NCI-H446 (cell line): ENCODE results near the gene ZNF282.

Source experiments
- DNase-seq, 2 experiments: peaks; one replicate each; lab custom pipeline; 2025; lab: John Stamatoyannopoulos, UW

Gene ZNF282

DNA sequence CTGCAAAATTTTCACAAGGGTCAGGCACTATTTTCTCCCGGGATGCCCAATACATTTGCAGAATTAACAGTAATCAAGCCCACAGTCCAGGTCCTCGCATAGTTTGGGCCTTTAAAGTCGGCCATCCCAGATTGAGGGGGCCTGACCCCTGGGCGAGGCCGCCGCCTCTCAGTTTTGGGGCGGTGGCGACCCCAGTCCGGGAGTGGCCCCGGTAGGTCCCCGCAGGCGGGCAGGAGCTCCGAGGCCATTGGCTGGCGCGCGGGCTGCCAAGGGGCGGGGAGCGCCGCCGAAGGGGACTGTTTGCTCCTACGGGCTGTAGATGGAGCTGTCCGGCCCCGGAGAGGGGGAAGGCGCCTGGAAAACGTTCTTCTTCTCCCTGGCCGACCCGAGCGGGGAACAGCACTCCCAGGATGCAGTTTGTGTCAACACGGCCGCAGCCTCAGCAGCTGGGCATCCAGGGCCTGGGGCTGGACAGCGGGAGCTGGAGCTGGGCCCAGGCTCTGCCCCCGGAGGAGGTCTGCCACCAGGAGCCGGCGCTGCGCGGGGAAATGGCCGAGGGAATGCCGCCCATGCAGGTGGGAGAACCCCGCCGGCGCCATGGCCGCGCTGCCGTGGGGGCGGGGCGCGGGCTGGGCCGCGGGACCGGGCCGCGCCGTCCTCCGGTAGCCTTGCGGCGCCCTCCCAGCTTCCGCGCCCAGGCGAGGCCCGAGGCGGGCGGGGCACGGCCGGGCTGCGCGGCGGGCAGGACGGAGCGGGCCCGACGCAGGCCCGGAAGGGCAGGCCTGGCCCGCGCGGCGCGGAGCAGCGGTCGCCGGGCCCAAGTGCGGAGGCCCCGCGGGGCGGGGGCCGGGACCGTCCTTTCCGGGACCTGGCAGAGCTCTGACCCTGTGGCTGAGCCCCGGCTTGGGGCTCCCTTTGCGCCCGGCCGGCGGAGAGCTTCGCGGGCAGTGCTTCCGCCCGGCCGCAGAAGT lies at the start of gene ZNF282:
TSS of gene ZNF282 (plus strand) at position 367 of the 971 bp plus-strand sequence. CDS start at position 411, 44 bp downstream.
- DNase-seq, result peak; percentile 73 to 88

DNA sequence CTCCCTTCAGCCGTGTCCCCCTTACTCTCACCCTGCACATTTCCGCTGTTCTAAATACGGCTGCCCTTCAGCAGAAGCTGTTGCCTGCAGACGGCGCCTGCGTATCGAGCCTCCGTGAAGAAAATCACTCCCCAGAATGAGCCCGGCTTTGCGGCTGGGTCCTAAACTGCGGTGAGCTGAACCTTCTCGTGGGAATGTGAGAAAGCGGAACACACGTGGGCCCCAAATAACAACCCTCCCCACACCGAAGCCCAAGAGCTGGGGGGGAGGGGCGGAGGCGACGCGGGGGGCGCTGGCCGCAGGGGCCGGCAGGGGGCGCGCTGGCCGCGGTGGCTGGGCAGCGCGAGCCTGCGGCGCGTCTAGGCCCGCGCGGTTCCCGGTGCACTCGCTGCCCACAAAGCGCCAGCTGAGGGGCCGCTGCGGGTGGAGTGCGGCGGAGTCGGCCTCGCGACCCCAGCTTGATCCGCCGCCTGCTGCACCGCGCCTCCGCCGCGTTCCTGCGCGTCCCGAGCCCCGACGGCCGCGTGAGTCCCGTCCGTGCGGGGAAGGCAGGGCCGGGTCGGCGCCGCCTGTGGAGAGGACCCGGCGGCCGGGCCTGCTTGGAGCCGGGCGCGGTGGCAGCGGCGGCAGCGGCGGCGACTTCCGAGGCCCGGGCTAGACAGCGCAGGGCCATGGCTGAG lies 48.1 kb upstream of the ZNF282 start, which contains the start of gene ZNF398:
TSS of gene ZNF398 (plus strand) at position 382 of the 680 bp plus-strand sequence. CDS start at position 672, 290 bp downstream.
- peak; percentile 43 to 72 for DNase-seq

DNA sequence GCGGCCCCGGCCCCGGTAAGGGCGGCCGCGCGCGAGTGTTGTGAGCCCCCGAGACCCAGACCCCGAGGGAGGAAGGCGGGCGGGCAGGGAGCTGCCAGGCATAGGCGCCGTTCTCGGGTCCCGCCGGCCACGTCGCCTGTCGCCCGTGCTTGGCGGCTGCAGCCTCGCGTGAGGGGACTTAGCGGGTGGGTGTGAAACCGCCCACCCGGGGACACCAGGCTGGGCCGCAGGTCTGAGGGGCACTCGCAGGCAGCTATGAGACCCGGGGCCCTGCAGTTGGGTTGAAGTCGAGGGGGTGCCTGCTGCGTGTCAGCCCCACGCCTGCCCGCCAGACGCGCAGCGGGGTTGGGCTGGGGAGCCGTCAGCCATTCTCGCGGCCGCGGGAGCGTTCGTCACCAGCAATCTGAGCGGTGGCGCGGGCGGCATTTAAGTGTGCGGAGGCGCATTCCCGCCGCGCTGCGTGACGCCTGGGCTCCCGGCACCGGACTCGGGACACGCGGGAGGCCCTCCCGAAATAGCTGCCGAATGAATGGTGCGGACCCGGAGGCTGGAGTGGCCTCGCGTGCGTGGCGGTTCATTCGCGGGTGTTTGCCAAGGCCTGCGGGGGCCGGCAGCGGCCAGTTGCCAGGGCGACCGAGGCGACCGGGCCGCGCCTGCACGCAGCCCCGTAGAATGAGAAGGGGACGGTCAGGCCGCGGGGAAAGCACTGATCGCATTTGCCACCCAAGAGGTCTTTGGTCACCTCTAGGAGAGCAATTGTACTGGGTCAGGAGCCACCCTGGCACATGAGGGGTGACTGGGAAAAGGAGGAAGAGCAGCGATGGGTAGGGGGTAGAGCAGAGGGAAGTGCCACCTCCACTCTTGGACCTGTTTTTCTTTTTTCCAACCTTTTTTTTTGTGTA lies 47.3 kb upstream of the ZNF282 start:
- peak in 1 of 2 experiments; percentile 46 for DNase-seq

DNA sequence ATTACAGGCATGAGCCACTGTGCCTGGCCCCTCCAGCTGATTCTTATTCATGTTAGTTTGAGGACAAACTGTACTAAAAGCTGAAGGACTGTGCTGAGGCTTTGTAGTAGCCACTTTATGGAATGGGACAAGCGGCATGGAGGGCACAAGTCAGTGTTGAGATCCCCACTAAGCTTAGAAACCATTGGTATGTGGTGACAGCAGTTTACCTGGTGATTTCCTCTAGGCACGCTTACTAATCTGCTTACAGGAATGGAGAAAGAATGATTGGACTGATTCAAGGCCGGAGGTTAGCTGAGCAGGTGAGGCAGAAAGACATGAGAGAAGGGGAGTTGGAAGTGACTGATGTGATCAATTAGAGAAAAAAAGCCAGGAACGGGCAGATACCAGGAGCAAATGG lies 44.4 kb upstream of the ZNF282 start:
- no peak for DNase-seq

DNA sequence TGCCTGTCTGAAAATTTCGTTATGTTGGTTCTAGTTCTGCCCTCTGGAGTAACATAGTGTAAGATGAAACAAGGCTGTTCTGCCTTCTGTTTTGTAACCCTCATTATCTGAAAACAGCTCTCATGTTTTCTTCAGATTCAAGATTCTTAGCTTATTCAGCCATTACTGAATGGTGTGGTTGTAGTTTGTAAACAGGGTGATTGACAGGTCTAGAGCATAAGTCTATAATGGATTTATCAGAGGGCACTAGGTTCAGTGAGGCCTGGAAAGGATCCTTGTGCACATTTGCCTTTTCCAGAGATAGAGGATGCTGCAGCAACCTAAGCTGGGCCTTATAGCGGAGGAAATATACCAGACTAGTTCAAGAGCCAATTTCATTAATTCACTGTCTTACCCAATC lies 42.0 kb upstream of the ZNF282 start:
- DNase-seq, result no peak

DNA sequence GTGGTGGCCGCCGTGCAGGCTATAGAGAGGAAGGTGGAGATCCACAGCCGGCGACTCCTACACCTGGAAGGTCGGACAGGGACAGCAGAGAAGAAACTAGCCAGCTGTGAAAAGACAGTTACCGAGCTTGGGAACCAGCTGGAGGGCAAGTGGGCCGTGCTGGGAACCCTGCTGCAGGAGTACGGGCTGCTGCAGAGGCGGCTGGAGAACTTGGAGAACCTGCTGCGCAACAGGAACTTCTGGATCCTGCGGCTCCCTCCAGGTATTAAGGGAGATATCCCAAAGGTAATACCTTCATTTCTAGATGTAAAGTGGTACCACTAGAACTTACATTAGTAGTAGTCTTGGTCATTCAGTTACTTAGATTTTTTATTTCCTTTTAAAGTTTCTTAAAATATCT lies 41.3 kb upstream of the ZNF282 start:
- no peak for DNase-seq

DNA sequence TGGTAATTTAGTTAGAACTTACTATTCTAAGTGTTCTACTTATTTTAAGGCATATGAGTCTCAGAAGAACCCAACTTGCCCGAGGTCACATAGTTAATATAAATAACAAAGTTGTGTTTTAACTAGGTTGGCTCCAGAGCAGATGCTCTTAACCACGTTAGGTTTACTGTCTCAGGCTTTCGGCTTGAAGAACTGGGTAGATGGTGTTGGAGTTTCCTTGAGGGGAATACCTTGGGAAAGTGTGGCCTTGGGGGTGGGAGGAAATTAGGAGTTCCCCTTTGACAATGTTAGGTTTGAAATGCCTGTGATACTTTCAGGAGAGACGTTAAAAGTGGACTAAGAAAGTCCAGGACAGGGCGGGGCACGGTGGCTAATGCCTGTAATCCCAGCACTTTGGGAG lies 38.4 kb upstream of the ZNF282 start:
- DNase-seq, result no peak

DNA sequence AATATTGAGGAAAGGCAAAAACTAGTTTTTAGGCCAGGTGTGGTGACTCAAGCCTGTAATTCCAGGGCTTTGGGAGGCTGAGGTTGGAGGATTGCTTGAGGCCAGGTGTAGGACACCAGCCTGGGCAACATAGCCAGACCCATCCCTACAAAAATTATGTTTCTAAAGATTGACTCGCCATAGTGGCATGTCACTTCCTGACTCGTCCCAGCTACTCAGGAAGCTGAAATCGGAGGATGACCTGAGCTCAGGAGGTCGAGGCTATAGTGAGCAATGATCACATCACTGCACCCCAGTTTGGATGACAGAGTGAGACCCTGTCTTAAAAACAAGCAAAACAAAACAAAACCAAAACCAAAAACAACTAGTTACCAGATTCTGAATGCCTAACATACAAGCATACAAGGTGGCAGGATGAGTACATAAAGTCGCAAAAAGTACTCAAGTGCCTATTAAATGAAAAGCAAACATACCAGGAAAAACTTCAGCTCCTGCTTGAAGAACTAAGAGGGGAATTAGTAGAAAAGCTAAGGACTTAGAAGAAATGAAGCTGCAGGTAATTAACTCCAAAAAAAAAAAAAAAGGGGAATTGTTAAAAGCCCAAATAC lies 34.0 kb upstream of the ZNF282 start:
- no peak for DNase-seq

DNA sequence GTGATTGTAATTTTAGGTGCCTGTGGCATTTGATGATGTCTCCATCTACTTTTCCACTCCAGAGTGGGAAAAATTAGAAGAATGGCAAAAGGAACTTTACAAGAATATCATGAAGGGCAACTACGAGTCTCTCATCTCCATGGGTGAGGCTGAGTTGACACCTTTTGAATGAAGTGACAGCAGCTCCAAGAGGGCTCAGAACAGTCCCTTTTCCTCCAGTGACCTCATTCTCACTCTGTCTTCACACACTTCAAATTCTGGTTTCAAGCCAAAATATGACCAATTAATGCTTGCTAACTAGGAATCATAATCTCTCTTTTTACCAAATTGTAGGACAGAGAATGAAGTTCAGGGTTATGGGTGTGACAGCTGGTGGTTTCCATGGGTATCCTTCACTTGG lies 29.2 kb upstream of the ZNF282 start:
- DNase-seq, result no peak

DNA sequence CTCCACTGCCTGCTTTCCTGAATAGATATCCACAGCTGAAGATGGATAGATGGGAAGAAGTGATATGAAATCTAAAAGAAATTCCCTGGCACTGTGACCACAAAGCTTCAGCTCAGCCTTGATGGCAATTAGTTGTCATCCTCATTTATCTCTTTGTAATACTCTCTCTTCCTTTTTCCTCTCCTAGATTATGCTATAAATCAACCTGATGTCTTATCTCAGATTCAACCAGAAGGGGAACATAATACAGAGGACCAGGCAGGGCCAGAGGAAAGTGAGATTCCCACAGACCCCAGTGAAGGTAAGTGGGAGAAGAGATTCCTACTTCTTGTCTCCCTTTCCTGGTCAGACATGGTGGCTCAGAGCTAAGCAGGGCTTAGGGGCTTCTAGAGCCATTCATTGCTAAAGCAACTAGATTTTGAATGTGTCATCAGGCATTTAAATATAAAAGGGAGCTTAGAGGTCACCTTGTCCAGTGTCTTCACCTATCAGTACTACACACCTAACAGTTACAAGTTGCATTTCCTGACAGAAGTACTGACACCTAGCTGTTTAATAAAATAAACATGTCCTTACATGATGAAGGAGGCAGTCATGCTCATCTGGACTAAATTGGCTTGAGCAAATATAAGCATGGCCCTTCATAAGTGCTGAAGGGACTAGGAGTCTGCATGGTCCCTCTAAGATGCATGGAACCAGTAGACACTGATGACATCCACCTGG lies 28.6 kb upstream of the ZNF282 start:
- no peak for DNase-seq

DNA sequence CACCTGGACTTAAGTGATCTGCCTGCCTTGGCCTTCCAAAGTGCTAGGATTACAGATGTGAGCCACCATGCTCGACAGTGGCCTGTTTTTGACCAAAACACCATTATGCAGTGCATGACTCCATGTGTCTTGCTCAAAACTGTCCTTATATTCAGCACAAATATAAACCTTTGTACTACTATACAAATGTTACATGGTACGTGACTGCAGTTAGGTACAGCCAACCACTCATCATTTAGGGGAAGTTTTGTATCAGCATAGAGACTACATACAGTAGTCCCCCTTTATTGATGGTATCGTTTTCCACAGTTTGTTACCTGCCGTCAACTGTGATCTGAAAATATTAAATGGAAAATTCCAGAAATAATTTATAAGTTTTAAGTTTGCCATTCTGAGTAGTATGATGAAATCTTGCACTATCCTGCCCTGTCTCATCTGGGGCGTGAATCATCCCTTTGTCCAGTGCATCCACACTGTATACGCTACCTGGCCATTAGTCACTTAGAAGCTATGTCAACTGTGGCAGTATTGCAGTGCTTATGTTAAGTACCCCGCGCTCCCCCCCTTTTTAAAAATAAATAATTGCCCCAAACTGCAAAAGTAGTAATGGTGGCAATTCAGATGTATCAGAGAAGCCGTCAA lies 23.3 kb upstream of the ZNF282 start:
- no peak for DNase-seq

DNA sequence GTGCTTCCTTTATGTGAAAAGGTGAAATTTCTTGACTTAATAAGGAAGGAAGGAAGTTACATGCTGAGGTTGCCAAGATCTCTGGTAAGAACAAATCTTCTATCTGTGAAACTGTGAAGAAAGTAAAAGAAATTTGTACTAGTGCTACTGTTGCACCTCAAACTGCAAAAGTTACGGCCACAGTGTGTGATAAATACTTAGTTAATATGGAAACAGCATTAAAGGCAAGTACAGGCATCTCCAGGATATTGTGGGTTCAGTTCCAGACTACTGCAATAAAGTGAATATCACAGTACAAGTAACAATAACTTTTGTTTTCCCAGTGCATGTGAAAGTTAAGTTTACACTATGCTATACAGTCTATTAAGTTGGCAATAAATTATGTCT lies 22.8 kb upstream of the ZNF282 start:
- DNase-seq, result no peak

DNA sequence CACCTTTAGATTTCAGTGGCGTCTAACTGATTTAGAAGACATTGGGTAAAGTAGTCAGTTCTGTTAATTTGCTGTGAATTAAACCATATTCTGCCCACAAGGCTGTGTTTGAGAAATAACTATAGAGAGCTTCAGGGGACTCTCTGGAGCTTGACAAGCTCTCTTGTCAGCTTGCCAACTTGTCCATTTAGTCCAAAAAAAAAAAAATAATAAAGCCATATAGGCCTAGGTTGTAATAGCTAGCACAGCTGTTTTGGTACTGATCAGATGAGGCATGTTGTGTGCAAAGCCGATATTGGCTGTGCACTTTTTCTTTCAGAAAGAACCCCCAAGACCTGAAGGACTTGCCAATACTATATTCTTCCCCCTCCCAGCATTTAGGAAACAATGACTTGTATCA lies 20.2 kb upstream of the ZNF282 start:
- no peak for DNase-seq

DNA sequence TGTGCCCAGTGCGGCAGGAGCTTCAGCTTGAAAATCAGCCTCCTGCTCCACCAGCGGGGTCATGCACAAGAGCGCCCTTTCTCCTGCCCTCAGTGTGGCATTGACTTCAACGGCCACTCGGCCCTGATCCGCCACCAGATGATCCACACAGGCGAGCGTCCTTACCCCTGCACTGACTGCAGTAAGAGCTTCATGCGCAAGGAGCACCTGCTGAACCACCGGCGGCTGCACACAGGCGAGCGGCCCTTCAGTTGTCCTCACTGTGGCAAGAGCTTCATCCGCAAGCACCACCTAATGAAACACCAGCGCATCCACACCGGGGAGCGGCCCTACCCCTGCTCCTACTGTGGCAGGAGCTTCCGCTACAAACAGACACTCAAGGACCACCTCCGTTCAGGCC lies 16.1 kb upstream of the ZNF282 start:
- no peak for DNase-seq

DNA sequence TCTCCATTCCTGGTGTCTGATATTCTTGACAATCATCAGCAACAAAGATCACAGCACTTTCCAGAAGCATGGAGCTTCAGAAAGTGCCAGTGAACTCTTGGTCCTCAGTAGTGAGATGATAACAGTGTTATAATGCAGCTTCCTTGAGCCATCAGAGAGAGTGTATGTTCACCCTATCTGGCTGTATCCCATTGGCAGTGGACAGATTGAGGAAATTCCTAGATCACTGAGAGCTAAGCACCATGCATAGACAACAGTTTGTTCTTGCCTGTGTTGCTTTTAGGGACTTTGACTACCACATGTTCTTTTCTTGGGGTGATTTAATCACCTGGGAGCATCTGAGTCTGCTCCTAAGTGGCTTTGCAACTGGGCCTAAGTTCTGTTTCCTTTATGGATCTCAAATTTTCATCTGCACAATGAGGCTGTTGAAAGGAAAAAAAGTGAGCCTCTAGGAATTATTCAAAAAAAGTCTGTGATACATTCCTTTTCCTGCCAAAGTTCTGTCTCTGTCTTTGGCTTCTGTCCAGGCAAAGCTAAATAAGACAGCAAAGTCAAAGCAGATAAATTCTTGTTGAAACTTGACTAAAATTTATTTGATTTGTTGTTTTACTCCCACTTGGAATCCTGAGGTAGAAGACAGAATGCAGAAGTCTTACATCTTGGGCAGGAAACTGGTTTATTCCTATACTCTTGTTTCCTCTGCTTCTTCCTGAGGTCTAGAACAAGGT lies 14.5 kb upstream of the ZNF282 start:
- DNase-seq, result no peak

DNA sequence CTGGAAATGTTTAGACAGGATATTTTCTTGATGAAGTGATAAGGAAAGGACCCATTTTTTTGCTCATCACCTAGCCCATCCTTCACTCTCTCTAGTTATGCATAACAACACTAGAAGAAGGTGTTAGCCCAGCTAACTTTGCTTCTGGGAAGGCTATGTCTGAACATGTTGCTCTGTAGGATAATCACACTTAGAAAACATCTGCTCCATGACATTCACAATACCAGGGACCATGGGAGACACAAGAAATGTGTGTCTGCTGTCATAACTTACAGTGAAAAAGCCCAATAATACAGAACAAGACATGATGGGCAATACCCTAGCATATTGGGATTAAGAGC lies 13.9 kb upstream of the ZNF282 start:
- no peak for DNase-seq

DNA sequence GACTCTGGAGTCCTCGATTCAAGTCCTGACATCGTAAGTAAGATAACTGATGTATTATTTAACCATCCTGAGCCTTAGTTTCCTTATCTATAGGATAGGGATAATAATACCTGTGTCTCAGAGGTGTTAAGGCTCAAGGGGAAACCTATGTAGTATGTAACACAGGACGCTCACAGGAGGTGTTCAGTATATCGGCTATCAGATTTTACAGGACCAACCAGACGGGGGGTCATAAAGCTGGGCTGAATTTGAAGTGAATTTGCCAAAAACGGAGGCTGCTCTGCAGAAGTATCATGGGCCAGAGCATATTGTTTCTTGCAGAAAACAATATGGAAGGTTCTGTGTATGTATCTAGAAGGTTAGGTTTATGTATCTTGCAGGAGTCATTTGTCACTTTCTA lies 11.1 kb upstream of the ZNF282 start:
- no peak for DNase-seq

DNA sequence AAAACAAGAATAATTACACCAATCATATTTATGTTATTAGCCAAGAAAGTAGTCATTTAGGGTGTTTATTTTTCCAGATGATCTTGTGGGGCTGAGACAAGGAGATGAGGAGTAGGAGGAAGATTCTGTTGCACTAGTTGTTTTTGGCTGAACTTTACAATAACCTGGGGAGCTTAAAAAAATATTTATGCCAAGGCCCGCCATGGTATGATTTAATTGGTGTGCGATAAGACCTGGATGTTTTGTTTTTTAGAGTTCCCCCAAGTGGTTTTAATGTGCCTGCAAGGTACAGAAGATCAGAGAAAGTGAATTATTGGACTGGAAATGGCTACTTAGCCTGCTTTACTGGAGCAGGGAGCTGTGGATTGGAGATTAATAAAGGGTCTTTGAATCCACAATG lies 7.1 kb upstream of the ZNF282 start:
- no peak for DNase-seq

DNA sequence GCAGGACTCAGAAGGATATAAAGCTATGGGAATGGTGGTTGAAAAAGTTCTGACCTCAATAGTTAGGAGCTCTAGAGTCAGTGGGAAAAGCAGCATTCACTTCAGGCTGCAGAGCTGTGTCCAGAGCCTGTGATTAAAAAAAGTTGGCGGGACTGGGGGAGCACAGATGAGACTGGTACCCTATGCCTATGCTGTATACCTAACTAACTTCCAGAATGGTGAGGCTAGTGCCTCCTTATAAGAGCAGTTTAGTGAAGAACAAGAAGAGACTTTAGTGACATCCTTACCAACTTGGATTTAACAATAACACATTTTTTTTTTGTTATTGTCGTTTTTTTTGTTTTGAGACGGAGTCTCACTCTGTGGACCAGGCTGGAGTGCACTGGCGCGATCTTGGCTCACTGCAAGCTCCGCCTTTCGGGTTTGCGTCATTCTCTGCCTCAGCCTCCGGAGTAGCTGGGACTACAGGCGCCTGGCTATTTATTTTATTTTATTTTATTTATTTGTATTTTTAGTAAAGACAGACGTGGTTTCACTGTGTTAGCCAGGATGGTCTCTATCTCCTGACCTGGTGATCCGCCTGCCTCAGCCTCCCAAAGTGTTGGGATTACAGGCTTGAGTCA lies 6.6 kb upstream of the ZNF282 start:
- DNase-seq, result no peak
